ENCODE results near the gene PPARA. TPM values are rescaled to one million over a fixed set of nuclear protein-coding genes. Genes with fewer than 3 reads are reported as not detected.

PPARA gene
- polyA plus RNA-seq, 1 of the 3 experiments (the other 2 are of a cell fraction) = 4.5 TPM

- Histone ChIP-seq H3K27me3 (ENCODE audit: insufficient read depth) (no peaks in the 10 kb centered on the region), H3K4me2 (no peak overlapping the region), H4K20me1 (ENCODE audit: insufficient read depth) (peaks cover 49% of the 10 kb centered on the region), H3K9me3 (no peaks in the 10 kb centered on the region), H3K4me3 (ENCODE audit: low read depth in 2 of 2, low read length in 1 of 2) (no peak overlapping the region), H3F3A (replicated peaks; ENCODE audit: insufficient read depth) (peaks cover 57% of the 10 kb centered on the region), H3K36me3 (replicated peaks in 1 of 2; ENCODE audit: control insufficient read depth in 1 of 2, insufficient read depth in 2 of 2, low read length in 1 of 2) (peaks cover 7 to 20% of the 10 kb centered on the region in 2 experiments), H3K27ac (ENCODE audit: low read depth in 2 of 2, low read length in 1 of 2) (peak overlapping the region; percentile 56 to 63), H3K4me1 (ENCODE audit: control insufficient read depth in 1 of 2, insufficient read depth in 2 of 2, low read depth in 1 of 2, low read length in 1 of 2) (peaks cover 0 to 51% of the 10 kb centered on the region in 2 experiments; a peak in 2 of 4 replicates), H3K79me2 (ENCODE audit: insufficient read depth) (no peaks in the 10 kb centered on the region), H3K9ac (no peak overlapping the region), H3K9me2 (no peaks in the 10 kb centered on the region), H2AFZ (ENCODE audit: low read depth) (no peak overlapping the region)
- DNase-seq = no peak
- 56% methylated on average over 4 of the region's 23 CpGs for WGBS (ENCODE audit: low lambda C conversion rate)
- ChIA-PET POLR2A (interaction anchor here (0.8 to 1.2 kb wide), 3 partner anchors 32 to 113 kb away, joined by 3 to 4 read pairs (median 3); no protein-coding TSS in a partner anchor), CTCF (interaction anchor here (0.6 to 5.0 kb wide), 12 partner anchors 17 to 420 kb away, joined by 3 to 69 read pairs (median 8); partner anchors contain the start of gene GTSE1)
- TF ChIP-seq JUND (IDR thresholded peaks at IDR 0.05) (peak; percentile 0; the same call in 1 of the 2 replicates), TEAD4 (IDR thresholded peaks at IDR 0.05; ENCODE audit: borderline replicate concordance, insufficient read depth) (no peak), POLR2AphosphoS5 (IDR thresholded peaks at IDR 0.05; ENCODE audit: low read depth, low read length) (peak; percentile 10), PBX3 (IDR thresholded peaks at IDR 0.05) (peak; percentile 1; the same call in 1 of the 2 replicates), RAD21 (IDR thresholded peaks at IDR 0.05; ENCODE audit: low read length) (peak; percentile 5; the same call in 1 of the 2 replicates), YY1 (IDR thresholded peaks at IDR 0.05; ENCODE audit: low read depth) (no peak)
- TF ChIP-seq, protein P1, sequence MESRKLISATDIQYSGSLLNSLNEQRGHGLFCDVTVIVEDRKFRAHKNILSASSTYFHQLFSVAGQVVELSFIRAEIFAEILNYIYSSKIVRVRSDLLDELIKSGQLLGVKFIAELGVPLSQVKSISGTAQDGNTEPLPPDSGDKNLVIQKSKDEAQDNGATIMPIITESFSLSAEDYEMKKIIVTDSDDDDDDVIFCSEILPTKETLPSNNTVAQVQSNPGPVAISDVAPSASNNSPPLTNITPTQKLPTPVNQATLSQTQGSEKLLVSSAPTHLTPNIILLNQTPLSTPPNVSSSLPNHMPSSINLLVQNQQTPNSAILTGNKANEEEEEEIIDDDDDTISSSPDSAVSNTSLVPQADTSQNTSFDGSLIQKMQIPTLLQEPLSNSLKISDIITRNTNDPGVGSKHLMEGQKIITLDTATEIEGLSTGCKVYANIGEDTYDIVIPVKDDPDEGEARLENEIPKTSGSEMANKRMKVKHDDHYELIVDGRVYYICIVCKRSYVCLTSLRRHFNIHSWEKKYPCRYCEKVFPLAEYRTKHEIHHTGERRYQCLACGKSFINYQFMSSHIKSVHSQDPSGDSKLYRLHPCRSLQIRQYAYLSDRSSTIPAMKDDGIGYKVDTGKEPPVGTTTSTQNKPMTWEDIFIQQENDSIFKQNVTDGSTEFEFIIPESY (IDR thresholded peaks at IDR 0.05; ENCODE audit: borderline replicate concordance, low read depth) = no peak; the same call in 1 of the 2 replicates
Observed at GRCh38 chr22:46119729-46120419, 30.5 kb upstream of the PPARA start.

GRCh38 chr22:46120420-46120737 is 29.9 kb upstream of the PPARA start:
- H3K9me3 ChIP-seq = no peaks in the 10 kb centered on the region
- 90% methylated on average over 2 of the region's 7 CpGs for WGBS (ENCODE audit: low lambda C conversion rate)
- ChIA-PET POLR2A (interaction anchor here (0.8 kb wide), 1 partner anchor 114 kb away, joined by 3 read pairs; no protein-coding TSS in a partner anchor), CTCF (interaction anchor here (0.6 to 5.0 kb wide), 9 partner anchors 16 to 247 kb away, joined by 3 to 69 read pairs (median 45); partner anchors contain the start of gene GTSE1)
- DNase-seq = no peak
- no peaks in the 10 kb centered on the region for H3K9me2 ChIP-seq
- H3K36me3 ChIP-seq (replicated peaks in 1 of 2; ENCODE audit: control insufficient read depth in 1 of 2, insufficient read depth in 2 of 2, low read length in 1 of 2) = peaks cover 5 to 15% of the 10 kb centered on the region in 2 experiments
- no peak overlapping the region for H2AFZ ChIP-seq (ENCODE audit: low read depth)
- H4K20me1 ChIP-seq (ENCODE audit: insufficient read depth) = peaks cover 44% of the 10 kb centered on the region
- H3K79me2 ChIP-seq (ENCODE audit: insufficient read depth) = no peaks in the 10 kb centered on the region
- H3K4me3 ChIP-seq (ENCODE audit: low read depth in 2 of 2, low read length in 1 of 2) = no peak overlapping the region
- H3K27ac ChIP-seq (ENCODE audit: low read depth in 2 of 2, low read length in 1 of 2) = peak overlapping the region; percentile 56 to 63; a peak in 3 of 4 replicates
- H3K27me3 ChIP-seq (ENCODE audit: insufficient read depth) = no peaks in the 10 kb centered on the region
- H3K4me2 ChIP-seq = no peak overlapping the region
- TF ChIP-seq TAF1 (IDR thresholded peaks at IDR 0.05; ENCODE audit: borderline replicate concordance, low read depth, low read length) = no peak
- TF ChIP-seq USF2 (IDR thresholded peaks at IDR 0.05; ENCODE audit: borderline replicate concordance, low read depth, low read length) = 0 out of 2 replicates have a peak, but pooled peaks have one; percentile 12
- H3K9ac ChIP-seq = no peak overlapping the region
- peaks cover 0 to 46% of the 10 kb centered on the region in 2 experiments; a peak in 1 of 4 replicates for H3K4me1 ChIP-seq (ENCODE audit: control insufficient read depth in 1 of 2, insufficient read depth in 2 of 2, low read depth in 1 of 2, low read length in 1 of 2)
- peaks cover 52% of the 10 kb centered on the region for H3F3A ChIP-seq (replicated peaks; ENCODE audit: insufficient read depth)
